HS-5 (cell line): ENCODE data around the gene TNNT2.

Experiments
- DNase-seq: peaks from one replicate; pipeline ENCODE4 v3.0.0-alpha.2; 2012; ENCODE audit warnings: low read depth

TNNT2 gene

DNA sequence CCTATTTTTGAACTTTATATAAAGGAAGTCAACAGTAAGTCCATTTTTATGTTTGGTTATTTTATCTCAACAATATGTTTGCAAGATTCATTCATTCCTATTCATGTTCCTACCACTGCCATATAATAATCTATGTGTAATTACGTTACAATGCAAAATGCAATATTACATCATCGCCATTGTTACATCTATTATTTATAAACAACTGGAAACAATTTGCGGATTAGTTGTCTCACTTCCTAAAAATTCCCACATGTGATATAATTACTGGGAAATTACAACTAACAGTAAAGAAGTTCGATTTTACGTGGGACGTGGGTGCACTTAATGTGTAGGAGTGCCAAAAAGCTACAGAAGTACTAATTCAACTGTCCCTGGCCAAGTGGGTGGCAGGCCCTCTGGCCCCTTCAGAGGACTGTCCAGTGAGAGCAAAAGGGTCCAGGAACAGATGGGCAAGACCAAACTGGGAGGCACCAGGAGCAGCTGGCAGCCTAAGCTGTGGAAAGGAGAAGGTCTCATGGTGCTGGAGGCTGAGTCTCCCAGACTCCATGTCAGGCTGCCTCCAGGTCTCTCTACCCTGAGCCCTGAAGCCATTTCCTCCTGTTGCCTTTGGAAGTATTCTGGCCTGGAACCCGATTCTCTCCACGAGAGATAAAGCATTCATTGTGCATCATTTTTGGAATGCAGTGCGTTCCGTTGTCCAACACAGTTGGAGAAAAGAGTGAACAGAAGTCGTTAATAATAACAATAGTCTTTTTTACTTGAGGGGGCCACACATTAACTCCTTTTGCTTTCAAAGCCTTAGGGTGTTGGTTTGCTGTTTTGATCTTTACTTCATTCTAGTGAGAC lies 42.9 kb downstream of the TNNT2 start:
- DNase-seq, result peak; percentile 18

- no peak for DNase-seq
Observed at GRCh38 chr1:201332616-201333335, 44.7 kb downstream of the TNNT2 start.

- DNase-seq, result no peak
Observed at GRCh38 chr1:201332021-201332420, 45.5 kb downstream of the TNNT2 start.

GRCh38 chr1:201331166-201331565 lies 46.3 kb downstream of the TNNT2 start:
- DNase-seq, result no peak

- no peak for DNase-seq
Observed at GRCh38 chr1:201330541-201330940, 46.9 kb downstream of the TNNT2 start.

DNA sequence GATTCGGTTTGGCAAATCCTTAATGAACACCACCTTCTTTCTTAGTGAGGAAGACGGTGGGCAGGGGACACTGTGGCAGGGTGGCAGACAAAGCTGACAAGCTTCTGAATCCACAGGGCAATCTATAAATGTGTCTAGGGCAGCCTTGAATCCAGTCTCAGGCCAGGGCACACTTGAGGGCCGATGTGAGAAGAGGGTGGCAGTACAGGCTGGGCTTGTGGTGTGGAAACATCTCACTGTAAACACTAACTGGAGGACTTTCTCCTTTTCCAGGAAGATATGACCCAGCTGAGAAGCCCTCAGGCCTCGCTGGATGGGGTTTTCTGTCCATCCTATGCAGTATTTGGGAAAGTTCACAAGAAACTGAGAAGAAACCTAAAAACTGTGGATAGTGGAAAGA lies 47.7 kb downstream of the TNNT2 start:
- no peak for DNase-seq

- DNase-seq, result no peak
Observed at GRCh38 chr1:201329286-201329685, 48.2 kb downstream of the TNNT2 start.

DNA sequence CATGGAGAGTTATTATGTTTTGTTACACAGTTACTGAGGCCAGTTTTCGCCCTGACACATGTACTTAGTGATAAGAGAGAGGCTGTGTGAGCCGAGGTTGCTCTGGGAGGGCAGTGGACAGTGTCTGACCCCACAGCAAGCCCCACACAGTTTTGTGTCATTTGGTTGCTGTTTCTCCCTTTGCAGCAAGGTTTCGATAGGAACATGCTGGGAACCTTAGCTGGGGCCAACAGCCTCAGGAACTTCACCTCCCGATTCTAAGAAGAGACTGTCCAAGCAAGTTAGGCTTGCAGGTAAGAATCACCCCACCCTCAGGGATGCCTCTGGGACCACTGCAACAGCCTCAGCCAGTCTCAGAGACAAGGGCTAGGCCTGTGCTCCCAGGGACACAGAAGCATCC lies 48.9 kb downstream of the TNNT2 start:
- DNase-seq, result no peak

GRCh38 chr1:201327687-201328240 lies 49.7 kb downstream of the TNNT2 start:
- no peak for DNase-seq

DNA sequence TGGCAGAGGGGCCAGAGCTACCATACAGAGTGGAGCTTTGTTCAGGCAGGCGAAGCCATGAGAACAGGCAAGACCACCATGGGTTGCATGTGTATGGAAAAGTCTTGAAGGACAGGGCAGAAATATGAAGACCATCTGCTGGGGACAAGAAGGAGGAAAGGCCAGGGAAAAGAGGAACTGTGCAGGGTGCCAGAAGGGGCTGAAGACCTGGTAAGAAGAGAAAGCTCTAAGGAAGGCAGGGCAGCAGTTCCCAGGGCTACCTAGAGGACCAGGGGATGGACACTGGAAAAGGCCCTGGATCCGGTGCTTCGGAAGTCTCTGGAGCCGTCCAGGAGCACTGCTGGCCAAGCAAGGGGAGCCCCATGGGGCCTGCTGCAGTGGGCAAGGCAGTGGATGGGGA lies 50.8 kb downstream of the TNNT2 start:
- DNase-seq, result no peak

DNA sequence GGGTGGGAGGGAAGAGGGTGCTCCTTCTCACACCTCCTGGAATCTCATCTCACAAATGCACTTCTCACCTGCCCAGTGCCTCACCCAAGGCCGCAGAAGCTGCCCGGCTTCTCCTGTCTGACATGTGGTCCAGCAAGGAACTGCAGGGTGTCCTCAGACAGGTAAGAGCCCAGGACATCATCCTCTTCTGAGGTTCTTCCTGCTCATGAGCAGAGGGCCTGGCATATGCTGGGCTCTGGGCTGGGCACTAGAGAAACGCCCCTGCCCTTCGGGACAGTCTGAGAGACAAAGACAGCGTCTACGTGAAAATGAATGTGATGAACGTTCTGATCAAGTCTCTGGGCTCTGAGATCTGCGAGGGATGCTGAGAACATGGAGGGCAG lies 51.8 kb downstream of the TNNT2 start:
- DNase-seq, result no peak

GRCh38 chr1:201324821-201325677 lies 52.4 kb downstream of the TNNT2 start:
- DNase-seq, result no peak

DNA sequence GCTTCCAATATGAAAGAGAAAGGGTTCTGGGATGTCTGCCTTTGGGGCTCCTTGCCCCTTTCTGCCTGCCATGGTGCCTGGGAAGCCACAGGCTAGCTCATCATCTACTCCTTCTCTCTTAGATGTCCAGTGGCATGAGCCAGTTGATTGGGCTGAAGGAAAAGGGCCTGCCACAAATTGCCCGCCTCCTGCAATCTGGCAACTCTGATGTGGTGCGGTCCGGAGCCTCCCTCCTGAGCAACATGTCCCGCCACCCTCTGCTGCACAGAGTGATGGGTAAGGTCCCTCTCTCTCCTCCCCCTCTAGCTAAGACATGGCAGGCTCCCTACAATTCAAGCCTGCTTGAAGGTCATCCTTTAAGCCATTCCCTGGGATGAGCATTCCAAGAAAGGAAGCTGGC lies 53.2 kb downstream of the TNNT2 start:
- DNase-seq, result no peak

GRCh38 chr1:201322653-201323510 lies 54.6 kb downstream of the TNNT2 start:
- no peak for DNase-seq

GRCh38 chr1:201321826-201322390 lies 55.6 kb downstream of the TNNT2 start:
- no peak for DNase-seq

GRCh38 chr1:201320168-201320788 lies 57.2 kb downstream of the TNNT2 start:
- DNase-seq, result no peak

DNA sequence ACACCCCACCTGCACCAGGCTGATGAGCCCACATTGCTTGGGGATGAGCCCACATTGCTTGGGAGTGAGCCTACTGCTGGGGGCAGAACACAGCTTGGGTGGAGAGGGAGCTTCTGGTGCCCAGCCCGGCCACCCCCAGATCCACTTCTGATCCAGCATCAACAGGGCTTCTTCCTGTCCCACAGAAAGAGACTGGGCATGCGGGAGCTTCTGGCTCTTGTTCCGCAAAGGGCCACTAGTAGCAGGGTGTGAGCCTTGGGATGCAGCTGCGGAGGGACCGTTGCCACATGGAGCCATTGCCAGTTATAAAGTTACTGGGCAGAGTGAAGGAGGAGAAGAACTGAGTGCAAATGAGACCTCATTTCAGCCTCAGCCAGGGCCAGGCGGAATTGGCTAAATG lies 57.8 kb downstream of the TNNT2 start:
- DNase-seq, result no peak

- DNase-seq, result no peak
Observed at GRCh38 chr1:201318504-201319340, 58.8 kb downstream of the TNNT2 start.

GRCh38 chr1:201317551-201317950 lies 59.9 kb downstream of the TNNT2 start:
- no peak for DNase-seq

GRCh38 chr1:201316556-201316955 lies 60.9 kb downstream of the TNNT2 start:
- DNase-seq, result no peak
